Mucosa of descending colon (tissue), 3 donors: Measurements from ENCODE around the gene PTPN1. TPM values are rescaled to one million over a fixed set of nuclear protein-coding genes. Genes with fewer than 3 reads are reported as not detected.
"Not testable (repeated sequence)": the region's sequence is repeated elsewhere in the genome, so short reads cannot be mapped to it uniquely, and the experiment has no call there.

Experiments used
- ATAC-seq: fragments of 200-7000 bp; cut with Tn5 transposase; one replicate; pipeline ENCODE4 v1.9.1; 2020; ENCODE audit warnings: mild to moderate bottlenecking, moderate library complexity
- DNase-seq, 3 donors: peaks; one replicate each; pipeline ENCODE4 v3.0.0-alpha.2; 2020
- H3K36me3 ChIP-seq: fragments of 200-600 bp; one replicate; pipeline ENCODE4 v1.8.0; 2021; ENCODE audit warnings: low read depth, mild to moderate bottlenecking
- H3K4me1 ChIP-seq: fragments of 200-600 bp; one replicate; pipeline ENCODE4 v1.8.0; 2021; ENCODE audit warnings: low read depth, mild to moderate bottlenecking
- H3K4me3 ChIP-seq: fragments of 200-600 bp; one replicate; pipeline ENCODE4 v1.8.0; 2021; ENCODE audit warnings: mild to moderate bottlenecking
- H3K9me3 ChIP-seq: fragments of 200-600 bp; one replicate; pipeline ENCODE4 v1.8.0; 2021; ENCODE audit warnings: mild to moderate bottlenecking
- CTCF ChIP-seq: fragments of 200-600 bp; IDR thresholded peaks from one replicate; pipeline ENCODE4 v1.8.0; 2022; ENCODE audit warnings: antibody characterized with exemption, mild to moderate bottlenecking
- intact Hi-C, 2 donors: fragments of 100-400 bp; cut with DNase I in 1 of 2; cut with micrococcal nuclease in 1 of 2; formaldehyde crosslinking; loops; one replicate each; pipeline versions ENCODE4 v1.11.0 to v1.11.1; 2022; cut with DNase I, micrococcal nuclease
- total RNA-seq, 3 donors: library from RNA; stranded (reverse); fragmentation: NEBNext Ultra II Directional in 2 of 3; extraction: Animal tissue kit (Norgen Biotek cat#: 25700) in 2 of 3; gene quantifications; one replicate each; pipeline versions ENCODE4 v1.2.1 to v1.2.4, GENCODE V29; 2021 to 2023
- donor health status: DM: no; HTN: no; CAD: no; lungs with moderate emphysema.
- donor health status: DM: no; HTN: no; CAD: no.
- donor health status: DM: no; HTN: yes; CAD: no.

PTPN1 gene
- total RNA-seq, 3 donors from 2014 or later = 33.2 to 35.1 (median 33.4) TPM

GRCh38 chr20:50618537-50618936 lies 108.4 kb downstream of the PTPN1 start:
- Histone ChIP-seq H3K36me3 (no peaks in the 10 kb centered on the region), H3K9me3 (peaks cover 5% of the 10 kb centered on the region), H3K4me1 (no peaks in the 10 kb centered on the region), H3K4me3 (no peak overlapping the region)
- no peak for DNase-seq
- intact Hi-C loops = no loop called here
- no peak for TF ChIP-seq CTCF
- no peak for ATAC-seq

GRCh38 chr20:50620459-50620858 lies 110.3 kb downstream of the PTPN1 start:
- not testable (repeated sequence) for H3K4me3 ChIP-seq, H3K9me3 ChIP-seq, H3K4me1 ChIP-seq, ATAC-seq, DNase-seq, H3K36me3 ChIP-seq
- intact Hi-C loops = loop anchor here in 1 of 2 donors (10.0 kb wide), 1 partner anchor 124 kb away; no protein-coding TSS in a partner anchor

GRCh38 chr20:50621068-50621665 lies 111.0 kb downstream of the PTPN1 start:
- Histone ChIP-seq H3K4me1 (no peaks in the 10 kb centered on the region), H3K36me3 (no peaks in the 10 kb centered on the region), H3K4me3 (no peak overlapping the region), H3K9me3 (peaks cover 5% of the 10 kb centered on the region)
- DNase-seq = no peak
- no peak for TF ChIP-seq CTCF
- no peak for ATAC-seq
- intact Hi-C loops = loop anchor here in 1 of 2 donors (10.0 kb wide), 1 partner anchor 124 kb away; no protein-coding TSS in a partner anchor

GRCh38 chr20:50624351-50625016 lies 114.3 kb downstream of the PTPN1 start:
- DNase-seq = no peak
- H3K4me3 ChIP-seq = no peak overlapping the region
- H3K4me1 ChIP-seq = no peaks in the 10 kb centered on the region
- no peak for TF ChIP-seq CTCF
- intact Hi-C loops = loop anchor here in 1 of 2 donors (10.0 kb wide), 1 partner anchor 120 kb away; no protein-coding TSS in a partner anchor
- peak; percentile 49 for ATAC-seq
- H3K36me3 ChIP-seq = no peaks in the 10 kb centered on the region
- H3K9me3 ChIP-seq = peaks cover 5% of the 10 kb centered on the region

GRCh38 chr20:50625986-50626677 lies 115.9 kb downstream of the PTPN1 start:
- DNase-seq = peak in 2 of 3 donors; percentile 26 to 57
- Histone ChIP-seq H3K4me3 (no peak overlapping the region), H3K9me3 (peaks cover 4% of the 10 kb centered on the region), H3K4me1 (no peaks in the 10 kb centered on the region), H3K36me3 (no peaks in the 10 kb centered on the region)
- TF ChIP-seq CTCF = no peak
- intact Hi-C loops = loop anchor here in 1 of 2 donors (10.0 kb wide), 1 partner anchor 119 kb away; no protein-coding TSS in a partner anchor
- ATAC-seq = peak; percentile 44

GRCh38 chr20:50627747-50628146 lies 117.6 kb downstream of the PTPN1 start:
- Histone ChIP-seq H3K4me3 (no peak overlapping the region), H3K9me3 (no peaks in the 10 kb centered on the region), H3K36me3 (no peaks in the 10 kb centered on the region), H3K4me1 (no peaks in the 10 kb centered on the region)
- ATAC-seq = no peak
- intact Hi-C loops = loop anchor here in 1 of 2 donors (10.0 kb wide), 1 partner anchor 117 kb away; no protein-coding TSS in a partner anchor
- TF ChIP-seq CTCF = no peak
- no peak for DNase-seq
